Pancreas (tissue), 10 donors: Measurements from ENCODE around the gene ISCA2. TPM values are rescaled to one million over a fixed set of nuclear protein-coding genes. Genes with fewer than 3 reads are reported as not detected.
A peak's percentile ranks its signal among the peaks of the same experiment; 100 is the strongest.

Source experiments
- ATAC-seq, 4 donors: fragments of 200-7000 bp; cut with Tn5 transposase; one replicate each; pipeline versions ENCODE4 v1.8.0 to v1.9.1; 2020; ENCODE audit warnings: mild to moderate bottlenecking in 4 of 4, moderate library complexity in 4 of 4
- DNase-seq, 6 donors: peaks; one replicate each; pipeline ENCODE4 v3.0.0-alpha.2; 2020
- FAIRE-seq: peaks from 2 replicates; lab custom pipeline; 2012; peaks lifted over from hg19 to GRCh38; lab: Jason Lieb, UNC
- H3K27ac ChIP-seq, 4 donors: fragments of 200-600 bp; sonication (generic); 1 replicate in 3 of 4; 2 replicates in 1 of 4; pipeline versions ENCODE4 v1.5.0 to v1.8.0; 2020
- H3K27me3 ChIP-seq, 4 donors: fragments of 200-600 bp; one replicate each; pipeline ENCODE4 v1.8.0; 2021
- H3K36me3 ChIP-seq, 3 donors: fragments of 200-600 bp; sonication (generic) in 1 of 3; one replicate each; pipeline versions ENCODE4 v1.5.0 to v1.8.0; 2020 to 2021
- H3K4me1 ChIP-seq, 3 donors: fragments of 200-600 bp; one replicate each; pipeline ENCODE4 v1.8.0; 2021
- H3K4me3 ChIP-seq, 4 donors: fragments of 200-600 bp; sonication (generic) in 2 of 4; one replicate each; pipeline versions ENCODE4 v1.5.0 to v1.8.0; 2020 to 2021
- H3K9me3 ChIP-seq, 4 donors: fragments of 200-600 bp; one replicate each; pipeline ENCODE4 v1.8.0; 2021
- CTCF ChIP-seq, 4 donors: fragments of 200-600 bp; sonication (generic) in 3 of 4; IDR thresholded peaks; one replicate each; pipeline versions ENCODE4 v1.5.0 to v1.8.0; 2021; ENCODE audit warnings: antibody characterized with exemption in 4 of 4
- WGBS, 2 donors: extraction: QIAGEN DNeasy Blood & Tissue Kit; methylation state at CpG; one replicate each; pipeline ENCODE4 v1.1.7; 2013; 5-methylcytosine and 5-hydroxymethylcytosine counted together
- intact Hi-C, 3 donors: fragments of 100-400 bp; cut with DNase I; formaldehyde crosslinking; loops; one replicate each; pipeline versions ENCODE4 v1.11.1 to v1.14.2; 2022
- polyA plus RNA-seq, 2 donors: library from polyadenylated mRNA; stranded (reverse); fragments of 200-250 nt; gene quantifications; one replicate each; pipeline ENCODE4 v1.2.3, GENCODE V29; 2013
- total RNA-seq, 6 donors: library from RNA; stranded (reverse); fragmentation: NEBNext Ultra II Directional in 4 of 6; extraction: Animal tissue kit (Norgen Biotek cat#: 25700) in 4 of 6; gene quantifications; one replicate each; pipeline versions ENCODE4 v1.2.1 to v1.2.4, GENCODE V29; 2021 to 2023
- donor health status: healthy with polysubstance abuse.
- donor health status: DM: no; HTN: no; CAD: no; lungs with moderate emphysema.
- donor health status: DM: no; HTN: no; CAD: no.
- donor health status: control.
- donor health status: control.
- donor health status: Bipolar disorder and iron deficiency.
- donor health status: DM: yes; HTN: yes; CAD: no.
- donor health status: DM: no; HTN: no; CAD: no.
- donor health status: DM: no; HTN: no; CAD: no.
- donor health status: DM: yes; HTN: yes; CAD: no.

ISCA2 gene
- total and polyA plus RNA-seq, 8 donors: 7.7 to 23.4 (median 10.0) TPM

- TF ChIP-seq CTCF (IDR thresholded peaks at IDR 0.05): no peak
- DNase-seq: no peak
- Histone ChIP-seq H3K4me3 (no peak overlapping the region), H3K36me3 (no peaks in the 10 kb centered on the region), H3K27me3 (no peaks in the 10 kb centered on the region), H3K4me1 (no peaks in the 10 kb centered on the region), H3K9me3 (no peaks in the 10 kb centered on the region), H3K27ac (no peak overlapping the region)
- FAIRE-seq: no peak
- WGBS, 2 donors: 78 to 86% methylated on average over 10 of the region's 10 CpGs
- intact Hi-C loops: no loop called here
- no peak for ATAC-seq
Observed at GRCh38 chr14:74527736-74528280, 34.2 kb downstream of the ISCA2 start.

DNA sequence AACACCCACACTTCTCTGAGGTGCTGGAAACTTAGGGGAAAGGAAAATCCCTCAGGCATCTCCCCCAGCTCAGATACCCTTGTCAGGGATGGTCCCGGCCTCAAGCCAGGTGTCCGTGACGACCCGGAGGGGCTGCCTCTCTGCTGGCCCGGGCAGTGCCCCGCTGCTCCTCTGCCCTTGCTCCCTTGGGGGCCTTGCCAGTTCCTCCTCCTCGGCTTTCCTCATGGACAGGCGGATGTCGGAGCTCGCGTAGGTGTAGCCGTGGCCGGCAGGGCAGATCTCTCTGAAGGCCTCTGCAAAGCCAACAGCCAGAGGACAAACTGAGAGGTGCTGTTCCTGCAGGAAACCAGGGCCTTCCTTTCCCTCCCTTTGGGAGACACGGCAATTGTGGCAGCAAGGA, 34.8 kb downstream of the ISCA2 start:
- ATAC-seq (no peak), FAIRE-seq (no peak), DNase-seq (no peak)
- no peaks in the 10 kb centered on the region for H3K27me3 ChIP-seq
- no peak overlapping the region for H3K27ac ChIP-seq
- no peaks in the 10 kb centered on the region for H3K4me1 ChIP-seq
- intact Hi-C loops: no loop called here
- H3K4me3 ChIP-seq: no peak overlapping the region
- TF ChIP-seq CTCF (IDR thresholded peaks at IDR 0.05): no peak
- no peaks in the 10 kb centered on the region for H3K9me3 ChIP-seq
- 88 to 94% methylated on average over 13 to 14 of the region's 14 CpGs for WGBS, 2 donors
- no peaks in the 10 kb centered on the region for H3K36me3 ChIP-seq

- H3K27me3 ChIP-seq: no peaks in the 10 kb centered on the region
- WGBS, 2 donors: 85% methylated on average over 10 of the region's 10 CpGs
- no peak overlapping the region for H3K4me3 ChIP-seq
- ATAC-seq (no peak), FAIRE-seq (no peak), DNase-seq (no peak)
- no peaks in the 10 kb centered on the region for H3K4me1 ChIP-seq
- no peak overlapping the region for H3K27ac ChIP-seq
- TF ChIP-seq CTCF (IDR thresholded peaks at IDR 0.05): no peak
- intact Hi-C loops: no loop called here
- H3K9me3 ChIP-seq: no peaks in the 10 kb centered on the region
- no peaks in the 10 kb centered on the region for H3K36me3 ChIP-seq
Observed at GRCh38 chr14:74528886-74529285, 35.3 kb downstream of the ISCA2 start.

GRCh38 chr14:74531006-74531405, 37.4 kb downstream of the ISCA2 start:
- no peak overlapping the region for H3K4me3 ChIP-seq
- FAIRE-seq (no peak), ATAC-seq (no peak), DNase-seq (no peak)
- H3K36me3 ChIP-seq: no peaks in the 10 kb centered on the region
- no peaks in the 10 kb centered on the region for H3K4me1 ChIP-seq
- no peak overlapping the region for H3K27ac ChIP-seq
- TF ChIP-seq CTCF (IDR thresholded peaks at IDR 0.05): no peak
- no peaks in the 10 kb centered on the region for H3K27me3 ChIP-seq
- 85 to 92% methylated on average over 3 of the region's 3 CpGs for WGBS, 2 donors
- intact Hi-C loops: no loop called here
- no peaks in the 10 kb centered on the region for H3K9me3 ChIP-seq

DNA sequence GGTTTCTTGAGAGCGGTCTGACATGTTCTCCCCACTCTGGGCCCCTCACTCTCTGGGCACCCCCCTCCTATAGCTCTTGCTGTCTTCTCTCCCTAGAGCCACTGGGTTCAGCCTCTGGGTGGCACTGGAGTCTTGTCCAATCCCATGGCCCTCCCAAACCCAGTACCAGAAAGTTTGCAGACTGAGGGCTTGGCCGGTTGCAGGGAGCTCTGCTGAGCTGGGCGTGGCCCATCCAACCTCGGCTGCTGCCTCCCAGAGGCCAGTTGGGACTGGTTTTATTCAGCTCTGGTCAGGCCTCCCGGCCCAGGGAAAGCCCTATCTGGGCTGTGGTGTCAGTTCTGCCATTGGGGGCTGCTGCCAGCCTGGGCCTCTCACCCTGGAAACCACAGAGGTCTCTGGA, 37.9 kb downstream of the ISCA2 start:
- Histone ChIP-seq H3K27me3 (no peaks in the 10 kb centered on the region), H3K9me3 (no peaks in the 10 kb centered on the region), H3K27ac (no peak overlapping the region), H3K4me1 (no peaks in the 10 kb centered on the region), H3K36me3 (no peaks in the 10 kb centered on the region), H3K4me3 (no peak overlapping the region)
- TF ChIP-seq CTCF (IDR thresholded peaks at IDR 0.05): no peak
- DNase-seq (no peak), FAIRE-seq (no peak), ATAC-seq (peak in 3 of 4 donors; percentile 44 to 52 (median 44))
- intact Hi-C loops: no loop called here
- WGBS, 2 donors: 61 to 70% methylated on average over 5 of the region's 5 CpGs
